DMS 273 (cell line): ENCODE results near the gene MYL4.

Source experiments
- DNase-seq: peaks from one replicate; lab custom pipeline; 2025; ENCODE audit not compliant: unreplicated experiment; lab: John Stamatoyannopoulos, UW

MYL4 gene

GRCh38 chr17:47239619-47239966, 30.4 kb downstream of the MYL4 start:
- DNase-seq, result no peak

DNA sequence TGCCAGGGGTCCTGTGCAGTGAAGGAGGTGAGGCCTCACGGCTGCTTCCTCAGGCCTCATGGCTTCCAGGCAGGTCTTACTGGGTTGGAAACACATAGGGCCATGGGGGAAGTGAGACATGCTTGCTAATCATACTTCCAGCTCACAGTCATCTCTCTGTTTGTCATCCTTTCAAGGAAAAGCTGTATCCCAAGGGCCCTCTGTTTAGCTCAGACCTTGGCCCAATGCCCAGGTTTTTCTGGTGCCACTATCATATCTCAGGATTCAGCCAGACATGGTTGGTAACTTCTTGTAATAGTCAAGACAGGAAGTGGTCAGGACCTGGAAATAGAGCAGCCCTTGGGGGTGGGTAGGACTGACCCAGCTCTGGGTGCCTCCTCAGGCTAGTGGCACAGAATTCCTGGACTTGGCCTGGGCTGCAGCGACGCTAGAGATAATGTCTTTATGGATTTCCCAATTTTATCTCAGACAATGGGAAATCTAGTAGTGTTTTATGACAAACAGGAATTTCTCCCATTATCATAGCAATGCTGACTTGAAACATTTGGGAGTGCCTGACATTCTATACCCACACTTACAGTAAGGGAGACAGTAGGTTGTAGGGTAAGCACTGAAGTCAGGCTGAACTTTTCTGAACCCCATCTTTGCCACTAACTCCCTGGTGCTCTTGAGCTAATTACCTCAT, 31.0 kb downstream of the MYL4 start:
- DNase-seq, result peak; percentile 61

- no peak for DNase-seq
These were observed 31.7 kb downstream of the MYL4 start for GRCh38 chr17:47240806-47241205.

DNA sequence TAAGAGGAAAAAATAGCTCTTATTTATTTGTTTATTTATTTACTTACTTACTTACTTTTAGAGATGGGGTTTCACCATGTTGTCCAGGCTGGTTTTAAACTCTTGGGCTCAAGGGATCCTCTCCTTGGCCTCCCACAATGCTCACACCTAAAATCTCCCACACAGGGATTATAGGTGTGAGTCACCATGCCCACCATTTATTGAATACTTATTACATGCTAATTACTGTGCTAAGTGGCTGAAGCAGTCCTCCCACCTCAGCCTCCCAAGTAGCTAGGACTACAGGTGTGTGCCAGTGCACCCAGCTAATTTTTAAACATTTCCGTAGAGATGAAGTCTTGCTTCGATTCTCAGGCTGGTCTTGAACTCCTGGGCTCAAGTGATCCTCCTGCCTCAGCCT, 33.5 kb downstream of the MYL4 start:
- DNase-seq, result no peak

DNA sequence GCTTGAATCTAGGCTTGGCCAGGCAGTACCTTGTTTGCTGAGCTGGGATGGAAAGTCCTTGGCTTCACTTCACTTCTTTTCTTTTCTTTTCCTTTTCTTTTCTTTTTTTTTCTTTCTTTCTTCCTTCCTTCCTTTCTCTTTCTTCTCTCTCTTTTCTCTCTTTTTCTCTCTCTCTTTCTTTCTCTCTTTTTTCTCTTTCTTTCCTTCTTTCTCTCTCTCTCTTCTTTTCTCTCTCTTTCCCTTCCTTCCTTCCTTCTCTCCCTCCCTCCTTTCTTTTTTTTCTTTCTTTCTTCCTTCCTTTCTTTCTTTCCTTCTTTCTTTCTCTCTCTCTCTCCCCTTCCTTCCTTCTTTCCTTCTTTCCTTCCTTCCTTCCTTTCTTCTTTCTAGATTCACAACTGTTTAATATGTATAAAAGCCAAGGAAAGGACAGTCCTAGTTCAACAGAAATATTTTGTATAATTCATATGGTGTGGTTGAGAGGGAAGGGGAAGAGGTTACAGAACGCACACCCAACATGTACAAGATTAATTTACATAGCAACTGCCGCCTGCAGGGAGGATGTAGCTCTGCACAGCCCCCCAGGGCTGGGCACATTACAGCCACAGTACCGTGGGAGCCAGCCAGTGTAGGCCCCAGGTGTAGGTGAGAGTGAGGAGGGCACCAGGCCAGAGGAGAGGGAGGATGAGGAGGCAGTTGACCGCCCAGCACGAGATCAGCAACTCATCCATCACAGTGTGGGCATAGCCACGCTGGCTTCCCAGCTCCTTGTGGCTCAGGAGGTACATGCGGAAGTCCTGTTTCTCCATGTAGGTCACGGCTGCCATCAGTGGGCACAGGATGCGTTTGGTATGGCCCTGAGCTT, 34.8 kb downstream of the MYL4 start:
- DNase-seq, result no peak

GRCh38 chr17:47244697-47245096, 35.5 kb downstream of the MYL4 start:
- no peak for DNase-seq

DNA sequence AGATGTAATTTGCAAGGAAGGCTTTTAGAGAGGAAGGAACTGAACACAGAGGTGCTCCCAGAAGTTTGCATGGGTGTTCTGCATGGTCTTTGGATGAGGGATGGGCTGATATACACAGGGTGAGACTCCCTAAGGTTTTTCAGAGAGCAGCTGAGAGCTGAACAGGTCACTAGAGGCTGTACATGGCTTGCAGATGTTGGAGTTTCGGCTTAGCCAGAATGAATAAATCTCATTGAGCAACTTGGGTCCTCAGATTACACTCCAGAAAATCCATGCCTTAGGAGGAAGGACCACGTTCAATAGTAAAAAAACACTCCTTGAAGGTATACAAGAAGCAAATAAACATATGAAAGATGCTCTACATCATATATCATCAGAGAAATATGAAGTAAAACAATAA, 37.0 kb downstream of the MYL4 start:
- DNase-seq, result no peak

GRCh38 chr17:47250855-47251254, 41.7 kb downstream of the MYL4 start:
- no peak for DNase-seq

- no peak for DNase-seq
These were observed 42.3 kb downstream of the MYL4 start for GRCh38 chr17:47251421-47251940.

DNA sequence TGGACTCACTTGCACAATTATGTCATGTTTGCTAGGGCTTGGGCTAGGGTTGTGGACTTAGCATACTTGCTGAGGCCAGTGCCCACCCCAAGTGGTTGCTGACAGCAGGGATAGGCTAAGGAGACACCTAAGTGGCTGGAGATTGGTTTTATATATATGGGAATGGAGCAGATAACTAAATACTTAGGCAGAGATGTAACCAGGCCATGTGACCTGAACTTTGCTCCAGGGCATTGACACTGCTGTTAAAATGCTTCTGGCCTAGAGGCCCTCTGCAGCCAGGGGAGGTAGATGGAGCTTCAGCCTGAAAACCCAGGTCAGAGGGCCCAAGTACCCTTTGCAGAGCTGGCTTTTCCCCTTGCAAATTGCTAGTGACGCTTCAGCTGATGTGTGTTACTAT, 43.1 kb downstream of the MYL4 start:
- DNase-seq, result no peak

- no peak for DNase-seq
These were observed 43.8 kb downstream of the MYL4 start for GRCh38 chr17:47252766-47253512.

DNA sequence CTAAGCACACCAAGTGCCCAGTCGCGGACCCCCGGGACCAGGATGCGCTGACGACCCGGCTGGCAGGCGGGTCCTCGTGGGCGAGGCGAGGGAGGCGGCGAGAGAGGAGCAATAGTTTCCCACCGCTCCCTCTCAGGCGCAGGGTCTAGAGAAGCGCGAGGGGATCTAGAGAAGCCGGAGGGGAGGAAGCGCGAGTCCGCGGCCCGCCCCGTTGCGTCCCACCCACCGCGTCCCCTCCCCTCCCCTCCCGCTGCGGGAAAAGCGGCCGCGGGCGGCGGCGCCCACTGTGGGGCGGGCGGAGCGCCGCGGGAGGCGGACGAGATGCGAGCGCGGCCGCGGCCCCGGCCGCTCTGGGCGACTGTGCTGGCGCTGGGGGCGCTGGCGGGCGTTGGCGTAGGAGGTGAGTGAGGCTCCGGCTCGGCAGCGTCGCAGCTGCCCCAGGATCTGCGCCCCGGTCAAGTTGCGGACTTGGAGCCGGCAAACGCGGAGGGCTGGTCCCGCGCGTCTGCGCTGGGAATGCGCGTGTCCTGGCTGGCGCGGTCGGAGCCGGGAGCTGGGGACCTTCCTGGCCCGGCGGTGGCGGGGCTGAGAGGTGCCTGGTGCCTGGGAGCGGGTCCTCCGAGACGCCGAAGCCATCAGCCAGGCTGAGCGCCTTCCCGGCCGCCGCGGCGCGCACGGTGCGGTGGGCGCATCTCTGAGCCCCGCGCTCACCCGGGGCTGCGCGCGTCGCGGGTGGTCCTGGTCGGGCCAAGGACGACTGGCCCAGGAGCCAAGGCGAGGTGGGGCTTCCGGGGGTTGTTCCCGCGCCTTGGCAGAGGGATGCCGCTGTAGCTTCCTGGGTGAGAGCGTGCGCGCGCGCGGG, 44.6 kb downstream of the MYL4 start, which contains the start of gene ITGB3:
Gene ITGB3, plus strand, starts transcription at position 287 of the 862 bp plus-strand sequence. Its CDS starts 35 bp downstream, at position 322.
- DNase-seq, result peak; percentile 90

- DNase-seq, result no peak
These were observed 45.3 kb downstream of the MYL4 start for GRCh38 chr17:47254403-47254943.

DNA sequence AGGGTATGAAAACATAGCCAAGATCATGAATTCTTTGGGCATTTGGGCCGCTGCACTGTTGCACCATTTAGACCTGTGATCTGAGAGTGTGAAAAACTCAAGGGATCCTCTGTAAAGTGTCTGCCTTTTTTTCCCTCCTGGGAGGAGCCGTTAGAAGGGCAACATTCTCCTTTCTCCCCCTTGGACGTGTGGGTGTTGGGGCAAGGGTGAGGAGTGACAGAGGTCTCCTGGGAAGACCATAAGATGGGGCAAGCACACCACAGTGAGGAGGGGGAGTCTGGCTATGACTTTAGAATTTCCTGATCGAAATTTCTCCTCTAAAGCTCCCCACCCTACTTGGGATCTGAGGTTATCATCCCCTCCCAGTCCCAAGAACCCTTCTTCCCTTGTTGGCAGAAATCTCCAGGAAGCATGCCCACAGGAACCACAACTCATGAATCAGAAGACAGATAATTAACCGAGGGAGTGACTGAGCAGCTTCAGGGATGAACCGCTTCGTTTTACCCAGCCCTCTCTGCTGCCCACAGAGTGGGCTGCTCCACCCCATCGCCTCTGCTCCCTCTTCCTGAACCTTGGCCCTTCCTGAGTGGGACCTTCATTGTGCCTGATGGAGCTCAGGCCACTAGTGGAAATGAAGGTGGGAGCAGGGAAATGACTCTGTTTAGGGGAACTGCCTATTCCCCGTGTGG, 48.6 kb downstream of the MYL4 start:
- peak; percentile 18 for DNase-seq

- no peak for DNase-seq
These were observed 53.4 kb downstream of the MYL4 start for GRCh38 chr17:47262586-47262985.

DNA sequence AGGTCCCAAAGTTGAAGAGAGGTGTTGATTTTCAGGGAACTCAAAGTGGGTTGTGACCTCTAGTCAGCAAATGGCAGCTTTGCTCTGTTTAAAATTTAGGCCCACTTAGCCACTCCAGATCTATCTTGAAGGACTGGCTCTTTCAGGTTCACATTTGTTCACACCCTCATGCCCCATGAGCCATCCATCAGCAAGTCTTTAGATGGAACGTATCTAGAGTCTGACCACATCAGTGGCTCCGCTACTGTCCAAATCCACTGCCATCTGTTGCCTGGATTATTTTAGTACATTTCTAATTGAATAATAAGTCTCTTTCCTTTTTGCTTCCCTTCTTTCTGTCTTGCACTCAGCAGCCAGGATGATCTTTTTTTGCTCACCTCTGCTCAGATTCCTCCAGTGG, 55.0 kb downstream of the MYL4 start:
- no peak for DNase-seq

GRCh38 chr17:47265983-47266541, 56.9 kb downstream of the MYL4 start:
- DNase-seq, result no peak

GRCh38 chr17:47266782-47267181, 57.6 kb downstream of the MYL4 start:
- DNase-seq, result no peak

- DNase-seq, result no peak
These were observed 58.2 kb downstream of the MYL4 start for GRCh38 chr17:47267354-47267828.
